Measurements from ENCODE around the gene ETV6. TPM values are rescaled to one million over a fixed set of nuclear protein-coding genes. Genes with fewer than 3 reads are reported as not detected.

The ETV6 gene
- total RNA-seq, 2 experiments from 2014 or later: 28.5 to 30.2 TPM

- no peak overlapping the region for H3K4me3 ChIP-seq (ENCODE audit: low read length)
- TF ChIP-seq CTCF (IDR thresholded peaks at IDR 0.05): no peak
- H3K27ac ChIP-seq (ENCODE audit: low read depth in 1 of 2, low read length in 2 of 2): no peak overlapping the region
- H3K27ac Mint-ChIP-seq: no peak overlapping the region
- ChIA-PET POLR2A (no interaction called here), CTCF (interaction anchor here (1.0 kb wide), 1 partner anchor 30 kb away, joined by 3 read pairs; no protein-coding TSS in a partner anchor)
- H3K4me1 Mint-ChIP-seq (ENCODE audit: low read depth): peaks cover 32% of the 10 kb centered on the region
- H3K9me3 ChIP-seq (ENCODE audit: control insufficient read depth in 1 of 2, insufficient read depth in 1 of 2, low read length in 2 of 2): no peaks in the 10 kb centered on the region
- H3K27me3 Mint-ChIP-seq: no peaks in the 10 kb centered on the region
- H3K4me1 ChIP-seq (ENCODE audit: insufficient read depth, low read length): peaks cover 8% of the 10 kb centered on the region
- no peak for ATAC-seq (ENCODE audit: poor library complexity)
- no peak for DNase-seq
- no peaks in the 10 kb centered on the region for H3K9me3 Mint-ChIP-seq
- peaks cover 11% of the 10 kb centered on the region for H3K36me3 ChIP-seq (ENCODE audit: insufficient read depth, low read length)
- no peaks in the 10 kb centered on the region for H3K27me3 ChIP-seq (ENCODE audit: control insufficient read depth in 1 of 2, insufficient read depth in 2 of 2, low read length in 2 of 2)
- no peak overlapping the region for H3K4me3 Mint-ChIP-seq
- H3K36me3 Mint-ChIP-seq (ENCODE audit: low read depth): peaks cover 20% of the 10 kb centered on the region
- intact Hi-C loops (cut with DNase I, micrococcal nuclease): no loop called here
These were observed 247.0 kb downstream of the ETV6 start for GRCh38 chr12:11896417-11896929.

GRCh38 chr12:11897923-11898322, 248.4 kb downstream of the ETV6 start:
- Histone ChIP-seq H3K9me3 (ENCODE audit: control insufficient read depth in 1 of 2, insufficient read depth in 1 of 2, low read length in 2 of 2) (no peaks in the 10 kb centered on the region), H3K27me3 (ENCODE audit: control insufficient read depth in 1 of 2, insufficient read depth in 2 of 2, low read length in 2 of 2) (no peaks in the 10 kb centered on the region), H3K4me1 (ENCODE audit: insufficient read depth, low read length) (peaks cover 23% of the 10 kb centered on the region), H3K36me3 (ENCODE audit: insufficient read depth, low read length) (no peaks in the 10 kb centered on the region), H3K4me3 (ENCODE audit: low read length) (no peak overlapping the region), H3K27ac (ENCODE audit: low read depth in 1 of 2, low read length in 2 of 2) (no peak overlapping the region)
- intact Hi-C loops (cut with DNase I, micrococcal nuclease): no loop called here
- POLR2A ChIA-PET: no interaction called here
- H3K27me3 Mint-ChIP-seq: no peaks in the 10 kb centered on the region
- no peak for DNase-seq
- no peak for ATAC-seq (ENCODE audit: poor library complexity)
- no peaks in the 10 kb centered on the region for H3K9me3 Mint-ChIP-seq
- H3K4me3 Mint-ChIP-seq: no peak overlapping the region
- peaks cover 7% of the 10 kb centered on the region for H3K36me3 Mint-ChIP-seq (ENCODE audit: low read depth)
- H3K27ac Mint-ChIP-seq: no peak overlapping the region
- CTCF ChIA-PET: no interaction called here
- TF ChIP-seq CTCF (IDR thresholded peaks at IDR 0.05): no peak
- H3K4me1 Mint-ChIP-seq (ENCODE audit: low read depth): peaks cover 45% of the 10 kb centered on the region

- H3K9me3 ChIP-seq (ENCODE audit: control insufficient read depth in 1 of 2, insufficient read depth in 1 of 2, low read length in 2 of 2): no peaks in the 10 kb centered on the region
- peaks cover 24% of the 10 kb centered on the region for H3K4me1 ChIP-seq (ENCODE audit: insufficient read depth, low read length)
- no peaks in the 10 kb centered on the region for H3K36me3 ChIP-seq (ENCODE audit: insufficient read depth, low read length)
- DNase-seq: no peak
- ChIA-PET CTCF (no interaction called here), POLR2A (interaction anchor here (0.7 to 1.2 kb wide), 2 partner anchors 107 to 272 kb away, joined by 3 read pairs; no protein-coding TSS in a partner anchor)
- TF ChIP-seq CTCF (IDR thresholded peaks at IDR 0.05): no peak
- Mint-ChIP-seq H3K4me1 (ENCODE audit: low read depth) (peaks cover 63% of the 10 kb centered on the region), H3K36me3 (ENCODE audit: low read depth) (peaks cover 5% of the 10 kb centered on the region), H3K4me3 (peak overlapping the region; percentile 30), H3K27ac (peak overlapping the region; percentile 63), H3K27me3 (no peaks in the 10 kb centered on the region), H3K9me3 (peaks cover 4% of the 10 kb centered on the region)
- H3K27ac ChIP-seq (ENCODE audit: low read depth in 1 of 2, low read length in 2 of 2): no peak overlapping the region
- intact Hi-C loops (cut with DNase I, micrococcal nuclease): loop anchor here in 1 of 2 experiments (10.0 kb wide), 1 partner anchor 113 kb away; no protein-coding TSS in a partner anchor
- H3K27me3 ChIP-seq (ENCODE audit: control insufficient read depth in 1 of 2, insufficient read depth in 2 of 2, low read length in 2 of 2): no peaks in the 10 kb centered on the region
- ATAC-seq (ENCODE audit: poor library complexity): no peak
- H3K4me3 ChIP-seq (ENCODE audit: low read length): peak overlapping the region; percentile 3
These were observed 252.4 kb downstream of the ETV6 start for GRCh38 chr12:11901701-11902524.
